HG02981 (cell line): Measurements from ENCODE around the gene PIWIL1.

Source experiments
- ATAC-seq: cut with Tn5 transposase; IDR thresholded peaks from one replicate; pipeline ENCODE4 v1.9.1; 2021; ENCODE audit warnings: mild to moderate bottlenecking, moderate library complexity; ENCODE audit not compliant: unreplicated experiment

The PIWIL1 gene

GRCh38 chr12:130335517-130336392, 1.9 kb upstream of the PIWIL1 start:
- no peak for ATAC-seq

GRCh38 chr12:130336723-130337487, 782 bp upstream of the PIWIL1 start:
- no peak for ATAC-seq

GRCh38 chr12:130338794-130339601, 1.3 kb downstream of the PIWIL1 start:
- no peak for ATAC-seq

GRCh38 chr12:130339951-130340350, 2.3 kb downstream of the PIWIL1 start:
- ATAC-seq: no peak

- no peak for ATAC-seq
Observed at GRCh38 chr12:130342442-130342841, 4.8 kb downstream of the PIWIL1 start.

GRCh38 chr12:130342842-130343241, 5.2 kb downstream of the PIWIL1 start:
- ATAC-seq: no peak

- ATAC-seq: no peak
Observed at GRCh38 chr12:130344529-130344928, 6.8 kb downstream of the PIWIL1 start.

GRCh38 chr12:130345292-130345691, 7.6 kb downstream of the PIWIL1 start:
- ATAC-seq: no peak

- ATAC-seq: no peak
Observed at GRCh38 chr12:130347588-130347987, 9.9 kb downstream of the PIWIL1 start.

- no peak for ATAC-seq
Observed at GRCh38 chr12:130350715-130351114, 13.0 kb downstream of the PIWIL1 start.

- ATAC-seq: no peak
Observed at GRCh38 chr12:130351326-130351725, 13.6 kb downstream of the PIWIL1 start.

- ATAC-seq: no peak
Observed at GRCh38 chr12:130353081-130353480, 15.4 kb downstream of the PIWIL1 start.

GRCh38 chr12:130354407-130354806, 16.7 kb downstream of the PIWIL1 start:
- ATAC-seq: no peak

- no peak for ATAC-seq
Observed at GRCh38 chr12:130356222-130356621, 18.5 kb downstream of the PIWIL1 start.

- no peak for ATAC-seq
Observed at GRCh38 chr12:130357241-130357640, 19.6 kb downstream of the PIWIL1 start.

- no peak for ATAC-seq
Observed at GRCh38 chr12:130357729-130358330, 20.1 kb downstream of the PIWIL1 start.

- no peak for ATAC-seq
Observed at GRCh38 chr12:130362060-130362459, 24.4 kb downstream of the PIWIL1 start.

- no peak for ATAC-seq
Observed at GRCh38 chr12:130364578-130364977, 26.9 kb downstream of the PIWIL1 start.

- no peak for ATAC-seq
Observed at GRCh38 chr12:130366159-130366558, 28.5 kb downstream of the PIWIL1 start.

- no peak for ATAC-seq
Observed at GRCh38 chr12:130367003-130367402, 29.3 kb downstream of the PIWIL1 start.

- ATAC-seq: no peak
Observed at GRCh38 chr12:130367523-130367922, 29.8 kb downstream of the PIWIL1 start.
